Ectodermal cell (in vitro differentiated cells): ENCODE measurements around the gene ZNHIT2.

Experiments used
- H3K27ac ChIP-seq: 2 replicates; pipeline ENCODE4 v1.7.0; 2013; ENCODE audit warnings: mild to moderate bottlenecking, low read depth, low read length; ENCODE audit not compliant: insufficient read depth, poor library complexity, severe bottlenecking
- H3K27me3 ChIP-seq: 2 replicates; pipeline ENCODE4 v1.7.0; 2013; ENCODE audit warnings: mild to moderate bottlenecking, low read length; ENCODE audit not compliant: insufficient read depth, control insufficient read depth, poor library complexity, severe bottlenecking
- H3K36me3 ChIP-seq: one replicate; pipeline ENCODE4 v1.7.0; 2013; ENCODE audit warnings: low read length; ENCODE audit not compliant: control insufficient read depth, insufficient read depth
- H3K4me1 ChIP-seq: one replicate; pipeline ENCODE4 v1.7.0; 2013; ENCODE audit warnings: low read length; ENCODE audit not compliant: control insufficient read depth, insufficient read depth
- H3K4me3 ChIP-seq: 2 replicates; pipeline ENCODE4 v1.7.0; 2013; ENCODE audit warnings: low read depth, low read length, control low read depth; ENCODE audit not compliant: insufficient read depth
- H3K9me3 ChIP-seq: 2 replicates; pipeline ENCODE4 v1.7.0; 2013; ENCODE audit warnings: mild to moderate bottlenecking, low read length, moderate library complexity; ENCODE audit not compliant: control insufficient read depth
- WGBS, 2 experiments: methylation state at CpG; one replicate each; pipeline ENCODE4 v1.1.7; 2013; ENCODE audit warnings: missing lambda C conversion rate in 2 of 2; 5-methylcytosine and 5-hydroxymethylcytosine counted together

ZNHIT2 gene

DNA sequence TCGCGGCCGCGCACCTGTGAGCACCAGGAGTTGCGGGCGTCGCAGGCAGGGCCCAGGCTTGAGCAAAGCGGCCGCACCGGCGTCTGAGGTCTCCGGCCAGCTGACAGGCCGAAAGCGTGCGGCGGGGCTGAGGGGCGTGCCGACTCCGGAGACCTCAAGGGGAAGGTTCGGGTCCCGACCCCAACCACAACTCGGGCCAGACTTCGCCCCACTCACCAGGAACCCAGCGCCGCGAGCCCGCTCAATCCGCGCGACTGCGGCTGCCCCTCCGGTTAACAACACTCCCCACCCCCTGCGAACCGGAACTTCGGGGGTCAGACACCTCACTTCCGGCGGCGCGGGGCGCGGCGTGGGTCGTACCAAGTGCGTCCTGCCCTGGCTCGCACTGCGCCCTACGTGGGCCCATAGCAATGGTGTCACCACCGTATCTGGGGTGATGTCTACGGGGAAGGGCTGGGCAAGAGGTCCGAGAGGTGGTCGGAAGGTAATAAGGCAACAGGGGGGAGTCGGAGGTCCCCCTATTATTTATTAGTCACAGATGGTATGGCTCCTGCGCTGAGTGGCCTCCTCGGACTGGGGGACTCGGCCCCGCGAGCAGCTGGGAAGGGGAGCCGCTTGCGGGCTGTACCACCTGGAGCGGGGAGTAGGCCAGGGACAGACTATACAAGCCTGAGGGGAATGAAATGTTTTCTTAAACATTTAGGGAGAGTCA, 16.9 kb upstream of the ZNHIT2 start, which contains the start of gene SYVN1:
Gene SYVN1 (minus strand): TSS at position 280 of the 712 bp plus-strand sequence. CDS start 918 bp downstream, outside the sequence.
- Histone ChIP-seq H3K27me3 (no peaks in the 10 kb centered on the region), H3K4me1 (peaks cover 11% of the 10 kb centered on the region), H3K9me3 (no peaks in the 10 kb centered on the region), H3K36me3 (peaks cover 2% of the 10 kb centered on the region), H3K4me3 (peak within 1 kb of the TSS; percentile 83), H3K27ac (peak within 1 kb of the TSS; percentile 96)
- 0% methylated on average over 60 of the region's 60 CpGs for WGBS, 2 experiments

DNA sequence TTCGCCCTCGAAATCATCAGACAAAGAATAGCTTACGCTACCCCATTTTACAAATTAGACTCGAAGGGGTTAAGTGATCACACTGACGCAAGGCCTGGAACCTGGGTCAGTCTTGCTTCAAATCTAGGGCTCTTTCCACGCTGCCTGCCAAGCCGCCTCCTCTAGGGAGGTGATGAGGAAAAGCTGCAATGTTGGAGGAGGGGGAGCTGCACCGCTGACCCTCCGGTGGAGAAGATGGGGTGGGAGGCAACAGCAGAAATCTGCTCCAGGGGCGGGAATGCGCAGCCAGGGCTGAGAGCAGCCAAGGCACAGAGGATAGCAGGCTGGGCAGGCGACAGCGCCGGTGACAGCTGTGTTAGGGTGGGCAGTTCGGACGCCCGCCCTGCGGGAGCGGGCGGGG, 16.2 kb upstream of the ZNHIT2 start:
- Histone ChIP-seq H3K4me3 (peak overlapping the region; percentile 83), H3K36me3 (peaks cover 4% of the 10 kb centered on the region), H3K4me1 (peaks cover 11% of the 10 kb centered on the region), H3K27ac (peak overlapping the region; percentile 11), H3K9me3 (no peaks in the 10 kb centered on the region), H3K27me3 (no peaks in the 10 kb centered on the region)
- WGBS, 2 experiments = 3 to 5% methylated on average over 20 of the region's 20 CpGs

DNA sequence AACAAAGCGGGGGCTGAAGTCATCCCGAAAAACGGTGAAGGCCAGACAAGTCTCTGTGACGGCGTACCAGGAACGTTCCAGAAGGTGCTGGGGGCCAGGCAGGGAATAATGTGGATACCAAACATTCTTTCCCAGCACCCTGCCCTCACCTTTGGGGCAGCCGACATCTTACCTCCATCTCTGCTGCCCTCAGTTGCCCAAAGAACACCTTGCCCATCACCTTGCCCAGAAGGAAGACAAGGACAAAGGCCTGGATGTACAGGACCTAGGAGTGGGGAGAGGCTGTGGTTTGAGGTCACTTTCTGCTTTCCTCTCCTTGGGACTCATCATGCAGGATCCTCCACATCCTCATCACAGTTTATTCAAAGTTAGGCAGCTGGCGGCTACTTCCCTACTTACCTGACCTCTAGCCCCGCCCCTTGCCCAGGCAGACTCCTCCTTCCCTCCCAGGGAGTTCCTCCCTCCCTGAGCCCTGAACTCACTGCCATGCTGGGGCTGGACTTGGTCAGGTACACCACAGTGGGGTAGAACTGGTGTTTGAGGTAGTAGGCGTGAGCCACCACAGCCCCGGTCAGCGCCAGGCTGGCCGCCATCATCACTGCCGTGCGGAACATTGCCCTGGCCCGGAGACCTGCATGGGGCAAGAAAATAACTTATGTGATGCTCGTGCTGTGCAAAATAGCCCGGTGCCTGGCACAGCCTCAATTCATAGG, 15.6 kb upstream of the ZNHIT2 start:
- peaks cover 4% of the 10 kb centered on the region for H3K36me3 ChIP-seq
- 49 to 56% methylated on average over 18 of the region's 18 CpGs for WGBS, 2 experiments

DNA sequence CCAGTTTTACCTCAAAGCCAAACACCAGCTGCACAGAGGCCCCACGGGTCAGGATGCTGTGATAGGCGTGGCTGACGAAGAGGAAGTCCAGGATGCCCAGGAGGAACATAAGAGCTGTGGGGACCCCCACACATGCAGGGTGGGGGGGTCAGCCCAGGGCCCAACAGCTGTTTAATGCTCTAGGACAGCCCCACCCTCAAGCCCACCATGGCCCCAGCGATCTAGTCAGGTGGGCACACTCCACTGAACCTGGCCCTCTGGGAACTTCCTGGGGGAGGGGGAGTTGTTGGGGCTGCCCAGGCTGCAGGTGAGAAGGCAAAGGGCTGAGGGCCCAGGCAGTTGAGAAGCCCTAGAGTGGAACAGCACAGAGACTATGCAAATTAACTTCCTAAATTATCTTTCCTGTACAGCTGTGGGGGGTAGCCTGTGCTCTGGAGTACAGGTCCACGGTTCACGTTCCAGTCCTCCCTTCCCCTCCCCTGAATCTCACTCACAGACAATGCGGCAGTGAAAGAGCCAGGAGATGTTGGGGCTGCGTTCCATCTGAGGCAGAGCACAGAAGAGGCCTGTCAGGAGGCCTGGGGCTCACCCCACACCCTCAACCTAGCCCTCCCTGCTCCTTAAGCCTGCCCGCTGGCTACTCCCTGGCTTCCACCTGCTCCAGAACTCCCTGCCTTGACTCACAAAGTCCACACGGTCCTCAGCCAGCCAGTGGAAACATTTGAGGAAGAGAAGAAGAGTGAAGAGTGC, 14.9 kb upstream of the ZNHIT2 start:
- H3K4me3 ChIP-seq = no peak overlapping the region
- no peaks in the 10 kb centered on the region for H3K27me3 ChIP-seq
- peaks cover 4% of the 10 kb centered on the region for H3K36me3 ChIP-seq
- H3K4me1 ChIP-seq = peaks cover 11% of the 10 kb centered on the region
- no peak overlapping the region for H3K27ac ChIP-seq
- WGBS, 2 experiments = 94 to 95% methylated on average over 10 of the region's 10 CpGs
- H3K9me3 ChIP-seq = no peaks in the 10 kb centered on the region

More for the DNA sequence above, 15.6 kb upstream of the ZNHIT2 start:
- Histone ChIP-seq H3K4me1 (peaks cover 11% of the 10 kb centered on the region), H3K27ac (no peak overlapping the region), H3K27me3 (no peaks in the 10 kb centered on the region), H3K4me3 (peak overlapping the region; percentile 83), H3K9me3 (no peaks in the 10 kb centered on the region)

DNA sequence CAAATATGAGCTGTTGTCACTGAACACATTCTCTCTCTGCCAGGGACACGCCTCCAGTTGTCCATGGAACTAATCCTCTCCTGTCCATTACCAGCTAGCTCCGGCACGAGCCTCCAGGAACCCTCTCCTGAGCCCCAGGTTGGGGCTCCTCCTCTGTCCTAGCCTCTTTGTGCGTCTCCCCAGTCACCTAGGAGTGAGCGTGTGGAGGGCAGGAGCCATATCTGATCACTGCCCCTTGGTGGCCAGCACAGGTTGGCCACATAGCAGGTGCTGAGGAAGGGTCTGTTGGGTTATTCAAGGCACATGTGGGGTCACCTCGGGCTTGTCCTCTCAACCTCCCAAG, 14.4 kb upstream of the ZNHIT2 start:
- peaks cover 11% of the 10 kb centered on the region for H3K4me1 ChIP-seq
- H3K27me3 ChIP-seq = no peaks in the 10 kb centered on the region
- 92 to 96% methylated on average over 6 of the region's 6 CpGs for WGBS, 2 experiments
- H3K27ac ChIP-seq = no peak overlapping the region
- H3K36me3 ChIP-seq = peaks cover 7% of the 10 kb centered on the region
- H3K4me3 ChIP-seq = no peak overlapping the region
- H3K9me3 ChIP-seq = no peaks in the 10 kb centered on the region

DNA sequence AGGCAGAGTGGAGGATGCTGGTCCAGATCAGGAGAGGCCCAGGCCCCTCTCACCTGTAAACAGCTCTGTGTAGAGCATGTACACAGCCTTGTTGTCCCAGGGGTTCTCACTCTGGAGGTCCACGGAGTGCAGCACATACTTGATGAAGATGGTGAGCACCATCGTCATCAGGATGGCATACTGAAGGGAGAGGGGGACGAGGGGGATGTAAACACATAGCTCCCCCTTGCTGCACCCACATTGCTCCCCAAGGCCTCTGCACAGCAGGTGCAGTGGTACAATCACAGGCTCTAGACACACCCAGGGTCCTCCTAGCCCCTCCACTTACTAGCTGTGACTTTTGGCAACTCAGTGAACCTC, 13.9 kb upstream of the ZNHIT2 start:
- 87 to 89% methylated on average over 3 of the region's 3 CpGs for WGBS, 2 experiments
- no peaks in the 10 kb centered on the region for H3K27me3 ChIP-seq
- H3K27ac ChIP-seq = no peak overlapping the region
- H3K9me3 ChIP-seq = no peaks in the 10 kb centered on the region
- peaks cover 11% of the 10 kb centered on the region for H3K4me1 ChIP-seq
- peaks cover 12% of the 10 kb centered on the region for H3K36me3 ChIP-seq
- H3K4me3 ChIP-seq = no peak overlapping the region

DNA sequence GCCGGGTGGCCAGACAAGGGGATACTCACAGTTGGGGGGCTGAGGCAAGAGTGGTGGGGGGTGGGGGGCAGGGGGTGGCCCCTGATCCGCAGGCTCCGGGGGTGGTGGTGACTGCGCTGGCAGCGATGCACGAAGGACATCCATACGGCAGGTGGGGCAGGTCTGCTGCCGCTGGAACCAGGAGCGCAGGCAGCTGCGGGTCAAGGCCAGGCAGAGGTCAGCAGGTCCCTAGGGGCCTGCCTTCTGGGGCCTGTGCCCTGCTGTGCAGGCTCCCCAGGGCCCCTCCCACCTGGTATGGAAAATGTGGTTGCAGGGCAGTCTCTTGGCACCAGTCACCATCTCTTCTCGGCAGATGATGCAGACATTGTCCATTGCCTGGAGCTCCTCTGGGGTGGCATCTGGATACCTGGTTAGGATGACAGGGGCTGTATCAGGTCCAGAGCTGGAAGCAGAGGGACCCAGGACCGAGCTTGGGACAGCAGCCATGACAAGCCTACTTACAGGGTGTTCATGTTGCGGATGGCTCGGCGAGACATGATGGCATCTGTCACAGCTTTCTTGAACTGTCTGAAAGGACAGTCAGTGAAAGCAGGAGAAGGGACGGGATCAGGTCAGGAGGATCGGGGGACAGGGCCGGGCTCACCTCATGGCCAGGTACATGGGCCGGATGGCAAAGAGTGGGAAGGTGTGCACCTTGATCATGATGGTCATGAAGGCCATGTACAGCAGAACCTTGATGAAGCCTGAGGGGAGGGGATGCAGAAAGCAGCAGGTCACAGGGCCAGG, 13.3 kb upstream of the ZNHIT2 start:
- peaks cover 11% of the 10 kb centered on the region for H3K4me1 ChIP-seq
- no peaks in the 10 kb centered on the region for H3K9me3 ChIP-seq
- 92 to 94% methylated on average over 19 of the region's 19 CpGs for WGBS, 2 experiments
- H3K36me3 ChIP-seq = peaks cover 17% of the 10 kb centered on the region
- H3K27ac ChIP-seq = no peak overlapping the region
- no peaks in the 10 kb centered on the region for H3K27me3 ChIP-seq
- H3K4me3 ChIP-seq = no peak overlapping the region

DNA sequence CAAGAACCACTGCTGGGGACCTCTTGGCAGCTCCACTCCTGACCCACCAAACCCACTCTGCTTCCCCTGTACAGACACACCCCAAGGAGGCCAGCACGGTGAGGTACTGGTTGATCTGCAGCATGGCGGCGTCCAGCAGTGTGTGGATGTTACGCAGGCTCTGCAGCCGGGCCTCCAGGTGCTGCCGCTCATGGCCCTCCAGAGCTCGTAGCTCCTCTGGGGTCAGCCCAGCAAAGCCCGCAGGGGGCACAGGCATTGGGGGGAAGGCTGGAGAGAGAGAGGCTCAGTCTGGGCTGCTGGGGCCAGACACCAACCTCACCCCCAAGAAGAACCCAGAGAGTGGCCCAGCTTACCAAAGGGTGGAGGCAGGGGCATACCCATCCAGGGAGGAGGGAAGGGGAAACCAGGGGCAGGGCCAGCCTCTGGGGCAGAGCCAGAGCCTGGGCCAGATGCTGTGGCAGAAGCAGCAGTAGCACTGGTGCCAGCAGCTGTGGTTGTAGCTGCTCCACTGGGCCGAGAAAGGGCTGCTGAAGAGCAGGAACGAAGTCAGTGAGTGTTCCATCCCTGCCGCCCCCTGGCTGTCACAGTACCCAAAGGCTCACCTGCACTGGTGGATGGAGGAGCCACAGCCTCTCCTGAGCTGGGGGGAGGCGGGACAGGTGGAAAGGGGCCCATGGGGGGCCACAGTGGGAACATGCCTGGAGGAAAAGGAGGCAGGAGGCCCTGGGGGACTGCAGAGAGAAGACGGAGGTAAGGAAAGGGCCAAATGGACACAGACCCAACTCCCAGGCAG, 12.3 kb upstream of the ZNHIT2 start:
- Histone ChIP-seq H3K27ac (no peak overlapping the region), H3K4me3 (no peak overlapping the region), H3K36me3 (peaks cover 20% of the 10 kb centered on the region), H3K9me3 (no peaks in the 10 kb centered on the region), H3K27me3 (no peaks in the 10 kb centered on the region), H3K4me1 (peaks cover 9% of the 10 kb centered on the region)
- 93 to 94% methylated on average over 13 of the region's 13 CpGs for WGBS, 2 experiments
